HEK293 (cell line): ENCODE results near the gene PTPRR.

Experiments used
- CTCF ChIA-PET: fragments of 350-600 bp; formaldehyde crosslinking; extraction: SDS; loops from one replicate; lab custom pipeline; 2021; ENCODE audit warnings: antibody characterized with exemption; lab: Yijun Ruan, JAX
- POLR2A ChIA-PET: fragments of 300-600 bp; formaldehyde crosslinking; extraction: SDS; loops from one replicate; lab custom pipeline; 2020; ENCODE audit warnings: antibody characterized with exemption, inconsistent platforms; lab: Yijun Ruan, JAX
- H3K27ac ChIP-seq: fragments of 200-500 bp; sonication (Bioruptor generic); 2 replicates; pipeline ENCODE4 v1.5.1; 2014; ENCODE audit warnings: low read depth, low read length, control low read depth, inconsistent platforms; ENCODE audit errors: extremely low read depth
- H3K36me3 ChIP-seq, 2 experiments: fragments of 200-500 bp in 1 of 2; sonication (Bioruptor generic) in 1 of 2; 1 replicate in 1 of 2; 2 replicates in 1 of 2; pipeline ENCODE4 v1.5.1; 2014 to 2017; ENCODE audit warnings: inconsistent platforms in 2 of 2, low read length in 2 of 2; ENCODE audit not compliant: control insufficient read depth in 2 of 2, insufficient read depth in 1 of 2
- H3K4me1 ChIP-seq: fragments of 200-500 bp; sonication (Bioruptor generic); 2 replicates; pipeline ENCODE4 v1.5.1; 2014; ENCODE audit warnings: mild to moderate bottlenecking, low read length, inconsistent platforms; ENCODE audit not compliant: control insufficient read depth, insufficient read depth
- H3K4me3 ChIP-seq: 2 replicates; pipeline ENCODE4 v1.5.1; 2011; ENCODE audit warnings: low read depth, mild to moderate bottlenecking, control low read depth, low read length, moderate library complexity
- H3K9me3 ChIP-seq: fragments of 200-500 bp; sonication (Bioruptor generic); 2 replicates; pipeline ENCODE4 v1.5.1; 2014; ENCODE audit warnings: low read depth, low read length, inconsistent platforms; ENCODE audit not compliant: control insufficient read depth, insufficient read depth
- KLF10 ChIP-seq: fragments of 450-650 bp; IDR thresholded peaks from 2 replicates; pipeline ENCODE4 v1.5.1; 2018; ENCODE audit warnings: missing biosample characterization, mild to moderate bottlenecking, missing genetic modification characterization
- ZNF211 ChIP-seq: fragments of 450-650 bp; formaldehyde crosslinking; IDR thresholded peaks from 2 replicates; pipeline ENCODE4 v1.5.1; 2016; ENCODE audit warnings: low read depth, missing biosample characterization, missing genetic modification characterization
- ZNF214 ChIP-seq: fragments of 450-650 bp; formaldehyde crosslinking; IDR thresholded peaks from 2 replicates; pipeline ENCODE4 v1.5.1; 2017; ENCODE audit warnings: missing biosample characterization, mild to moderate bottlenecking, missing genetic modification characterization, borderline replicate concordance
- ZNF426 ChIP-seq: fragments of 450-650 bp; formaldehyde crosslinking; IDR thresholded peaks from 2 replicates; pipeline ENCODE4 v1.5.1; 2017; ENCODE audit warnings: missing biosample characterization, missing genetic modification characterization, mild to moderate bottlenecking, inconsistent platforms, moderate library complexity
- ZNF48 ChIP-seq: fragments of 450-650 bp; formaldehyde crosslinking; IDR thresholded peaks from 2 replicates; pipeline ENCODE4 v1.5.1; 2016; ENCODE audit warnings: missing biosample characterization, missing genetic modification characterization
- ZNF777 ChIP-seq: fragments of 450-650 bp; formaldehyde crosslinking; IDR thresholded peaks from 2 replicates; pipeline ENCODE4 v1.5.1; 2017; ENCODE audit warnings: missing biosample characterization, missing genetic modification characterization, borderline replicate concordance
- ZNF791 ChIP-seq: fragments of 450-650 bp; formaldehyde crosslinking; IDR thresholded peaks from 2 replicates; pipeline ENCODE4 v1.5.1; 2016; ENCODE audit warnings: missing biosample characterization, missing genetic modification characterization
- TF ChIP-seq, protein P1 (sequence below): fragments of 450-650 bp; formaldehyde crosslinking; IDR thresholded peaks from 2 replicates; pipeline ENCODE4 v1.5.1; 2016; ENCODE audit warnings: missing biosample characterization, missing genetic modification characterization, borderline replicate concordance
- TF ChIP-seq, protein P2 (sequence below): fragments of 450-650 bp; formaldehyde crosslinking; conservative IDR thresholded peaks from 2 replicates; pipeline ENCODE4 v1.5.1; 2016; ENCODE audit warnings: low read depth, missing biosample characterization, missing genetic modification characterization
- TF ChIP-seq, protein P3 (sequence below): fragments of 450-650 bp; formaldehyde crosslinking; IDR thresholded peaks from 2 replicates; pipeline ENCODE4 v1.5.1; 2017; ENCODE audit warnings: missing biosample characterization, missing genetic modification characterization
- TF ChIP-seq, protein P4 (sequence below): fragments of 450-650 bp; formaldehyde crosslinking; IDR thresholded peaks from 2 replicates; pipeline ENCODE4 v1.5.1; 2016; ENCODE audit warnings: missing biosample characterization, missing genetic modification characterization, borderline replicate concordance

Gene PTPRR

GRCh38 chr12:70749931-70750330 is 170.6 kb downstream of the PTPRR start:
- no peak for TF ChIP-seq ZNF48 (tag by site-specific recombination)
- no peak for TF ChIP-seq ZNF426 (tag by site-specific recombination)
- no peak for TF ChIP-seq KLF10 (tag by site-specific recombination)
- TF ChIP-seq ZNF777 (tag by site-specific recombination), result no peak
- no peak for TF ChIP-seq ZNF791 (tag by site-specific recombination)
- TF ChIP-seq, protein P1, sequence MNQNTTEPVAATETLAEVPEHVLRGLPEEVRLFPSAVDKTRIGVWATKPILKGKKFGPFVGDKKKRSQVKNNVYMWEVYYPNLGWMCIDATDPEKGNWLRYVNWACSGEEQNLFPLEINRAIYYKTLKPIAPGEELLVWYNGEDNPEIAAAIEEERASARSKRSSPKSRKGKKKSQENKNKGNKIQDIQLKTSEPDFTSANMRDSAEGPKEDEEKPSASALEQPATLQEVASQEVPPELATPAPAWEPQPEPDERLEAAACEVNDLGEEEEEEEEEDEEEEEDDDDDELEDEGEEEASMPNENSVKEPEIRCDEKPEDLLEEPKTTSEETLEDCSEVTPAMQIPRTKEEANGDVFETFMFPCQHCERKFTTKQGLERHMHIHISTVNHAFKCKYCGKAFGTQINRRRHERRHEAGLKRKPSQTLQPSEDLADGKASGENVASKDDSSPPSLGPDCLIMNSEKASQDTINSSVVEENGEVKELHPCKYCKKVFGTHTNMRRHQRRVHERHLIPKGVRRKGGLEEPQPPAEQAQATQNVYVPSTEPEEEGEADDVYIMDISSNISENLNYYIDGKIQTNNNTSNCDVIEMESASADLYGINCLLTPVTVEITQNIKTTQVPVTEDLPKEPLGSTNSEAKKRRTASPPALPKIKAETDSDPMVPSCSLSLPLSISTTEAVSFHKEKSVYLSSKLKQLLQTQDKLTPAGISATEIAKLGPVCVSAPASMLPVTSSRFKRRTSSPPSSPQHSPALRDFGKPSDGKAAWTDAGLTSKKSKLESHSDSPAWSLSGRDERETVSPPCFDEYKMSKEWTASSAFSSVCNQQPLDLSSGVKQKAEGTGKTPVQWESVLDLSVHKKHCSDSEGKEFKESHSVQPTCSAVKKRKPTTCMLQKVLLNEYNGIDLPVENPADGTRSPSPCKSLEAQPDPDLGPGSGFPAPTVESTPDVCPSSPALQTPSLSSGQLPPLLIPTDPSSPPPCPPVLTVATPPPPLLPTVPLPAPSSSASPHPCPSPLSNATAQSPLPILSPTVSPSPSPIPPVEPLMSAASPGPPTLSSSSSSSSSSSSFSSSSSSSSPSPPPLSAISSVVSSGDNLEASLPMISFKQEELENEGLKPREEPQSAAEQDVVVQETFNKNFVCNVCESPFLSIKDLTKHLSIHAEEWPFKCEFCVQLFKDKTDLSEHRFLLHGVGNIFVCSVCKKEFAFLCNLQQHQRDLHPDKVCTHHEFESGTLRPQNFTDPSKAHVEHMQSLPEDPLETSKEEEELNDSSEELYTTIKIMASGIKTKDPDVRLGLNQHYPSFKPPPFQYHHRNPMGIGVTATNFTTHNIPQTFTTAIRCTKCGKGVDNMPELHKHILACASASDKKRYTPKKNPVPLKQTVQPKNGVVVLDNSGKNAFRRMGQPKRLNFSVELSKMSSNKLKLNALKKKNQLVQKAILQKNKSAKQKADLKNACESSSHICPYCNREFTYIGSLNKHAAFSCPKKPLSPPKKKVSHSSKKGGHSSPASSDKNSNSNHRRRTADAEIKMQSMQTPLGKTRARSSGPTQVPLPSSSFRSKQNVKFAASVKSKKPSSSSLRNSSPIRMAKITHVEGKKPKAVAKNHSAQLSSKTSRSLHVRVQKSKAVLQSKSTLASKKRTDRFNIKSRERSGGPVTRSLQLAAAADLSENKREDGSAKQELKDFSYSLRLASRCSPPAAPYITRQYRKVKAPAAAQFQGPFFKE (tag by site-specific recombination), result no peak
- ChIA-PET POLR2A (no interaction called here), CTCF (no interaction called here)
- H3K9me3 ChIP-seq, result no peaks in the 10 kb centered on the region
- no peaks in the 10 kb centered on the region for H3K36me3 ChIP-seq
- H3K4me1 ChIP-seq, result peaks cover 5% of the 10 kb centered on the region; the same call in 1 of the 2 replicates
- no peak overlapping the region for H3K27ac ChIP-seq
- H3K4me3 ChIP-seq, result no peak overlapping the region

DNA sequence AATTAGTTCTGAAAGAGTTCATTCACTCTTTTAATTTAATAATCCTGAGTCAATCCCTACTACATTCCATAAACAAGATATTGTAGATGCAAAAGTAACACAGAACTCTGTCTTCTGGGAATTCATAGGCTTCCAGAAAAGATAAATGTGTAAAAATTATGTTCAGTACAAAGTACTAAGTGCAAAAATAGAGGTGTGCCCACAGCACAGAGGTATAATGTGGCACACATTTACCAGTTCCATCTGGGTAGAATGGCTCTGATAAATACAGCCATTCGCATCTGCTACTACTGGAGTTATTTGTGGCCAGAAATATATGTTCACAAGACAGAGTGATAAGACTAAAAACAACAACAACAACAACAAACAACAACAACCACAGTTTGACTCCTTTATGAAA is 171.7 kb downstream of the PTPRR start:
- Histone ChIP-seq H3K27ac (no peak overlapping the region), H3K4me3 (no peak overlapping the region)
- TF ChIP-seq, protein P2, sequence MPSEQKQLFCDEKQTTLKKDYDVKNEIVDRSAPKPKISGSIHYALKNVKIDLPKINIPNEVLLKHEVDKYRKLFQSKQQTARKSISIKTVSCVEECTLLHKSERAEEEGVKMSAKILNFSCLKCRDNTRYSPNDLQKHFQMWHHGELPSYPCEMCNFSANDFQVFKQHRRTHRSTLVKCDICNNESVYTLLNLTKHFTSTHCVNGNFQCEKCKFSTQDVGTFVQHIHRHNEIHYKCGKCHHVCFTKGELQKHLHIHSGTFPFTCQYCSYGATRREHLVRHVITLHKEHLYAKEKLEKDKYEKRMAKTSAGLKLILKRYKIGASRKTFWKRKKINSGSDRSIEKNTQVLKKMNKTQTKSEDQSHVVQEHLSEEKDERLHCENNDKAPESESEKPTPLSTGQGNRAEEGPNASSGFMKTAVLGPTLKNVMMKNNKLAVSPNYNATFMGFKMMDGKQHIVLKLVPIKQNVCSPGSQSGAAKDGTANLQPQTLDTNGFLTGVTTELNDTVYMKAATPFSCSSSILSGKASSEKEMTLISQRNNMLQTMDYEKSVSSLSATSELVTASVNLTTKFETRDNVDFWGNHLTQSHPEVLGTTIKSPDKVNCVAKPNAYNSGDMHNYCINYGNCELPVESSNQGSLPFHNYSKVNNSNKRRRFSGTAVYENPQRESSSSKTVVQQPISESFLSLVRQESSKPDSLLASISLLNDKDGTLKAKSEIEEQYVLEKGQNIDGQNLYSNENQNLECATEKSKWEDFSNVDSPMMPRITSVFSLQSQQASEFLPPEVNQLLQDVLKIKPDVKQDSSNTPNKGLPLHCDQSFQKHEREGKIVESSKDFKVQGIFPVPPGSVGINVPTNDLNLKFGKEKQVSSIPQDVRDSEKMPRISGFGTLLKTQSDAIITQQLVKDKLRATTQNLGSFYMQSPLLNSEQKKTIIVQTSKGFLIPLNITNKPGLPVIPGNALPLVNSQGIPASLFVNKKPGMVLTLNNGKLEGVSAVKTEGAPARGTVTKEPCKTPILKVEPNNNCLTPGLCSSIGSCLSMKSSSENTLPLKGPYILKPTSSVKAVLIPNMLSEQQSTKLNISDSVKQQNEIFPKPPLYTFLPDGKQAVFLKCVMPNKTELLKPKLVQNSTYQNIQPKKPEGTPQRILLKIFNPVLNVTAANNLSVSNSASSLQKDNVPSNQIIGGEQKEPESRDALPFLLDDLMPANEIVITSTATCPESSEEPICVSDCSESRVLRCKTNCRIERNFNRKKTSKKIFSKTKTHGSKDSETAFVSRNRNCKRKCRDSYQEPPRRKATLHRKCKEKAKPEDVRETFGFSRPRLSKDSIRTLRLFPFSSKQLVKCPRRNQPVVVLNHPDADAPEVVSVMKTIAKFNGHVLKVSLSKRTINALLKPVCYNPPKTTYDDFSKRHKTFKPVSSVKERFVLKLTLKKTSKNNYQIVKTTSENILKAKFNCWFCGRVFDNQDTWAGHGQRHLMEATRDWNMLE (tag by site-specific recombination), result no peak
- TF ChIP-seq, protein P3, sequence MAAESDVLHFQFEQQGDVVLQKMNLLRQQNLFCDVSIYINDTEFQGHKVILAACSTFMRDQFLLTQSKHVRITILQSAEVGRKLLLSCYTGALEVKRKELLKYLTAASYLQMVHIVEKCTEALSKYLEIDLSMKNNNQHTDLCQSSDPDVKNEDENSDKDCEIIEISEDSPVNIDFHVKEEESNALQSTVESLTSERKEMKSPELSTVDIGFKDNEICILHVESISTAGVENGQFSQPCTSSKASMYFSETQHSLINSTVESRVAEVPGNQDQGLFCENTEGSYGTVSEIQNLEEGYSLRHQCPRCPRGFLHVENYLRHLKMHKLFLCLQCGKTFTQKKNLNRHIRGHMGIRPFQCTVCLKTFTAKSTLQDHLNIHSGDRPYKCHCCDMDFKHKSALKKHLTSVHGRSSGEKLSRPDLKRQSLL (tag by site-specific recombination), result no peak
- TF ChIP-seq ZNF214 (no peak), ZNF211 (no peak)
- TF ChIP-seq, protein P4, sequence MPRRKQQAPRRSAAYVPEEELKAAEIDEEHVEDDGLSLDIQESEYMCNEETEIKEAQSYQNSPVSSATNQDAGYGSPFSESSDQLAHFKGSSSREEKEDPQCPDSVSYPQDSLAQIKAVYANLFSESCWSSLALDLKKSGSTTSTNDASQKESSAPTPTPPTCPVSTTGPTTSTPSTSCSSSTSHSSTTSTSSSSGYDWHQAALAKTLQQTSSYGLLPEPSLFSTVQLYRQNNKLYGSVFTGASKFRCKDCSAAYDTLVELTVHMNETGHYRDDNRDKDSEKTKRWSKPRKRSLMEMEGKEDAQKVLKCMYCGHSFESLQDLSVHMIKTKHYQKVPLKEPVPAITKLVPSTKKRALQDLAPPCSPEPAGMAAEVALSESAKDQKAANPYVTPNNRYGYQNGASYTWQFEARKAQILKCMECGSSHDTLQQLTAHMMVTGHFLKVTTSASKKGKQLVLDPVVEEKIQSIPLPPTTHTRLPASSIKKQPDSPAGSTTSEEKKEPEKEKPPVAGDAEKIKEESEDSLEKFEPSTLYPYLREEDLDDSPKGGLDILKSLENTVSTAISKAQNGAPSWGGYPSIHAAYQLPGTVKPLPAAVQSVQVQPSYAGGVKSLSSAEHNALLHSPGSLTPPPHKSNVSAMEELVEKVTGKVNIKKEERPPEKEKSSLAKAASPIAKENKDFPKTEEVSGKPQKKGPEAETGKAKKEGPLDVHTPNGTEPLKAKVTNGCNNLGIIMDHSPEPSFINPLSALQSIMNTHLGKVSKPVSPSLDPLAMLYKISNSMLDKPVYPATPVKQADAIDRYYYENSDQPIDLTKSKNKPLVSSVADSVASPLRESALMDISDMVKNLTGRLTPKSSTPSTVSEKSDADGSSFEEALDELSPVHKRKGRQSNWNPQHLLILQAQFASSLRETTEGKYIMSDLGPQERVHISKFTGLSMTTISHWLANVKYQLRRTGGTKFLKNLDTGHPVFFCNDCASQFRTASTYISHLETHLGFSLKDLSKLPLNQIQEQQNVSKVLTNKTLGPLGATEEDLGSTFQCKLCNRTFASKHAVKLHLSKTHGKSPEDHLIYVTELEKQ (tag by site-specific recombination), result no peak
- TF ChIP-seq, all 188 proteins: peak for 0
- ChIA-PET CTCF (no interaction called here), POLR2A (no interaction called here)
- no peaks in the 10 kb centered on the region for H3K9me3 ChIP-seq
- no peaks in the 10 kb centered on the region for H3K4me1 ChIP-seq
- H3K36me3 ChIP-seq, result no peaks in the 10 kb centered on the region
